BJ (cell line): ENCODE measurements around the gene AMOTL1. TPM values are rescaled to one million over a fixed set of nuclear protein-coding genes. Genes with fewer than 3 reads are reported as not detected.

Source experiments
- CTCF ChIA-PET: fragments of 350-600 bp; formaldehyde crosslinking; extraction: SDS; loops from one replicate; lab custom pipeline; 2021; ENCODE audit warnings: antibody characterized with exemption, inconsistent platforms; lab: Yijun Ruan, JAX
- POLR2A ChIA-PET: fragments of 300-600 bp; sonication (Branson Sonifier 250); formaldehyde crosslinking; extraction: SDS; loops from one replicate; lab custom pipeline; 2021; ENCODE audit warnings: antibody characterized with exemption; lab: Charles Lee
- DNase-seq: peaks from one replicate; pipeline ENCODE4 v3.0.0-alpha.2; 2011; ENCODE audit warnings: low read depth
- H3K27me3 ChIP-seq: 2 replicates; pipeline ENCODE4 v1.6.0; 2011; ENCODE audit warnings: low read length; ENCODE audit not compliant: control insufficient read depth, insufficient read depth
- H3K36me3 ChIP-seq: 2 replicates; pipeline ENCODE4 v1.5.1; 2011; ENCODE audit warnings: low read length; ENCODE audit not compliant: control insufficient read depth, insufficient read depth
- H3K4me3 ChIP-seq: 2 replicates; pipeline ENCODE4 v1.5.1; 2011; ENCODE audit warnings: low read depth, mild to moderate bottlenecking, control low read depth, low read length
- polyA plus RNA-seq: library from polyadenylated mRNA; depleted of rRNA; stranded (reverse); fragments of >200 nt; gene quantifications from 2 replicates; pipeline ENCODE4 v1.2.3, GENCODE V29; 2011
- TF ChIP-seq, protein P1 (sequence below): IDR thresholded peaks from 2 replicates; pipeline ENCODE4 v1.5.1; 2011; ENCODE audit warnings: low read depth, mild to moderate bottlenecking, control low read depth, inconsistent platforms, low read length, moderate library complexity; ENCODE audit not compliant: insufficient read depth

AMOTL1 gene
- polyA plus RNA-seq, 1 experiment = 25.5 TPM

DNA sequence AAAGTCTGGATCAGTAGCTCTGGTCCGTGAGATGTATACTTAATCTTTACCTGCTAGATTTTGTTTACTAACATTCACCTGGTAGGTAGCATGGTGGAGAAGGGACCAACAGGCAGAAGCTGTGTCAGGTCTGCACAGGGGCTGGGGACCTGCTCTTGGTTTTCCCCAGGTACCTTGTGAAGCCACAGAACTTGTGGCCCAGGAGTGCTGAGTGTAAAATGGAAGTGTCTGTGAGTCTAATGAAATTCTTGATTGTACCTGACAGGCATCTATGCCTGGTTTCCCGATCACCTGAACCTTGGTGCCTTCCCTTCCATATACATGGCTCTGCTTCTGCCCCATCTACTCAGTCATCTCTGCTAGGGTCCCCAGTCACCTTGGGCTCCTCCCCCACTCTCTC is 110.8 kb downstream of the AMOTL1 start:
- TF ChIP-seq, protein P1, sequence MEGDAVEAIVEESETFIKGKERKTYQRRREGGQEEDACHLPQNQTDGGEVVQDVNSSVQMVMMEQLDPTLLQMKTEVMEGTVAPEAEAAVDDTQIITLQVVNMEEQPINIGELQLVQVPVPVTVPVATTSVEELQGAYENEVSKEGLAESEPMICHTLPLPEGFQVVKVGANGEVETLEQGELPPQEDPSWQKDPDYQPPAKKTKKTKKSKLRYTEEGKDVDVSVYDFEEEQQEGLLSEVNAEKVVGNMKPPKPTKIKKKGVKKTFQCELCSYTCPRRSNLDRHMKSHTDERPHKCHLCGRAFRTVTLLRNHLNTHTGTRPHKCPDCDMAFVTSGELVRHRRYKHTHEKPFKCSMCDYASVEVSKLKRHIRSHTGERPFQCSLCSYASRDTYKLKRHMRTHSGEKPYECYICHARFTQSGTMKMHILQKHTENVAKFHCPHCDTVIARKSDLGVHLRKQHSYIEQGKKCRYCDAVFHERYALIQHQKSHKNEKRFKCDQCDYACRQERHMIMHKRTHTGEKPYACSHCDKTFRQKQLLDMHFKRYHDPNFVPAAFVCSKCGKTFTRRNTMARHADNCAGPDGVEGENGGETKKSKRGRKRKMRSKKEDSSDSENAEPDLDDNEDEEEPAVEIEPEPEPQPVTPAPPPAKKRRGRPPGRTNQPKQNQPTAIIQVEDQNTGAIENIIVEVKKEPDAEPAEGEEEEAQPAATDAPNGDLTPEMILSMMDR = no peak
- H3K4me3 ChIP-seq = no peak overlapping the region
- POLR2A ChIA-PET = no interaction called here
- no peak for DNase-seq
- no peaks in the 10 kb centered on the region for H3K27me3 ChIP-seq
- CTCF ChIA-PET = interaction anchor here (1.5 kb wide), 1 partner anchor 19 kb away, joined by 4 read pairs; no protein-coding TSS in a partner anchor
- H3K36me3 ChIP-seq = peaks cover 3% of the 10 kb centered on the region; the same call in 1 of the 2 replicates

DNA sequence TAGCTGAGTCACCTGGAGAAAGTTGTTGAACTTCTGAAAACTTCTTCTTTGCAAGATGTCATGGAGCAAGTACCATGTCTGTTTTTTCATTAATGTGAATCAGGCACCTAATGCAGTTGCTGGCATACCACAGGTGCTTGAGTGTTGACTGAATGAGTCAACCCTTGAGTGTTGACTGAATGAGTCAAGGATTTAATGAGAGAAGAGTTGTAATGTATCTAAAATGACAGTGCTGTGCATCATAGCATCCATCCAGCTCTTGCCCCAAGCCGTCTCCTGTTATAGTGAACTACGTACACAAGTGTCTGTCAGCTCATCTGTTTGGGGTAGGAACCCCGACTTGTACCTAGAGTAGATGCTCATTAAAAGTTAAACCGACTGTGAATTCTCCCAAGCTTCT is 112.1 kb downstream of the AMOTL1 start:
- DNase-seq = no peak
- peaks cover 9% of the 10 kb centered on the region for H3K36me3 ChIP-seq
- CTCF ChIA-PET = interaction anchor here (1.9 kb wide), 1 partner anchor 17 kb away, joined by 5 read pairs; no protein-coding TSS in a partner anchor

DNA sequence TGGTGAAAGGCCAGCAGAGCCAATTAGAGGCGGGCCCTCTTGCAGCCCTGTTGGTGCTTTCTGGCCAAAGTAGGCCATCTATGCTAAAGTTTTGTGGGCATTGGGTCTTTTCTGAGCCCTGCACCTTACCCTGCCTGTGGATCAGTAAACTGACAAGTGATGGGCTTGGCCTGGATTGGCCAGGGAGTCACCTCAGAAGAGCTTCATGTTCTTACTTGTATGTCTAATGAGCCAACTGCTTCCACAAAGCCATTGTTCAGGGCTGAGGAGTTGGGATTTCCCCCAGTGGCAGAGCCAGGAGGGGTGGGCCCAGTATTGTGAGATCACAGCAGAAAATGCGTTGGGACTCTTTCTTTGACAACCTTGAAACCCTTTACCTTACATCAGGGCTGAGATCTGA is 114.8 kb downstream of the AMOTL1 start:
- Histone ChIP-seq H3K4me3 (no peak overlapping the region), H3K27me3 (no peaks in the 10 kb centered on the region), H3K36me3 (peaks cover 8% of the 10 kb centered on the region)
- DNase-seq = no peak
- ChIA-PET CTCF (no interaction called here), POLR2A (no interaction called here)
- TF ChIP-seq, protein P1 = no peak

More for the DNA sequence above, 112.1 kb downstream of the AMOTL1 start:
- Histone ChIP-seq H3K4me3 (no peak overlapping the region), H3K27me3 (no peaks in the 10 kb centered on the region)
- POLR2A ChIA-PET = no interaction called here
- TF ChIP-seq, protein P1 = no peak

DNA sequence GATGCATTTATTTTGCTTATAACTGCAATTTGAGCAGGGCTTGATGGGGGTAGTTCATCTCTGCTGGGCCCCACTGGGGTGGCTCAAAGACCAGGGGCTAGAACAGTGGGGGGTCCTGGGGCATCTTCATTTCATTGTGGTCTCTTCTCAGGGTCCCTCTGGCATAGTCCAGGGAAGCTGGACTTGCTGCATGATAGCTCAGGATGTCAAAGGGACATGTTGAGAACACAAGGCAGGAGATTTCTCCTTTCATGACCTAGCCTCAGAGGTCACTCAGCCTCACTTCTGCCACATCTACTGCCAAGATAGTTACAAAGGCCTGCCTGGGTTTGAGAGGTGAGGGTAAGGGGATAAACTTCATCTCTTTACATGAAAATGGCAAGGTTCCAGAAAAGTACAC is 115.7 kb downstream of the AMOTL1 start:
- no peaks in the 10 kb centered on the region for H3K27me3 ChIP-seq
- TF ChIP-seq, protein P1 = no peak
- CTCF ChIA-PET = interaction anchor here (1.1 to 1.3 kb wide), 2 partner anchors 13 to 261 kb away, joined by 3 to 5 read pairs; no protein-coding TSS in a partner anchor
- no peak for DNase-seq
- POLR2A ChIA-PET = no interaction called here
- no peak overlapping the region for H3K4me3 ChIP-seq
- peaks cover 8% of the 10 kb centered on the region for H3K36me3 ChIP-seq

DNA sequence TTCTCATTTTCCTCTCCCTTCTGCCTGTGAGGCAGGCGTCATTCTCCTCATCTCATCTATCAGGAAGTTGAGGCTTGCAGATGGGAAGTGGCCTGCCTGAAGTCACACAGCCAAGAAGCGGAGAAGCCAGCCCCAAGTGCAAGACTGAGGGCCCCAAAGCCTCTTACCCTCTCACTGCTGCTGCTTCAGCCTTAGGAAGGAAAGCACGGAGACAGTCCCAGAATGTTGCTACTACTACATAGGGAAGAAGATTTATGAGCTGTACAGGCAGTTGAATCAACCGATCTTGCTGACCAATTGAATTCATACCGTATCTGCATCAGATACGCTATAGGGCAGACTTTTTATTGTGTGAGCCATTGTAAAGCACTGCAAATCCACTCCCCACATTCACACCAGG is 116.2 kb downstream of the AMOTL1 start:
- Histone ChIP-seq H3K4me3 (no peak overlapping the region), H3K27me3 (no peaks in the 10 kb centered on the region), H3K36me3 (peaks cover 8% of the 10 kb centered on the region)
- CTCF ChIA-PET = interaction anchor here (1.1 to 1.3 kb wide), 2 partner anchors 13 to 261 kb away, joined by 3 to 5 read pairs; no protein-coding TSS in a partner anchor
- TF ChIP-seq, protein P1 = no peak
- no peak for DNase-seq
- POLR2A ChIA-PET = no interaction called here
